Fibroblast of skin of left biceps (primary cell): ENCODE measurements around the gene PARD3B.
A peak's percentile ranks its signal among the peaks of the same experiment; 100 is the strongest.

Source experiments
- DNase-seq, 2 experiments: peaks; one replicate each; pipeline ENCODE4 v3.0.0-alpha.2; 2013; ENCODE audit warnings: low read depth in 2 of 2

The PARD3B gene

DNA sequence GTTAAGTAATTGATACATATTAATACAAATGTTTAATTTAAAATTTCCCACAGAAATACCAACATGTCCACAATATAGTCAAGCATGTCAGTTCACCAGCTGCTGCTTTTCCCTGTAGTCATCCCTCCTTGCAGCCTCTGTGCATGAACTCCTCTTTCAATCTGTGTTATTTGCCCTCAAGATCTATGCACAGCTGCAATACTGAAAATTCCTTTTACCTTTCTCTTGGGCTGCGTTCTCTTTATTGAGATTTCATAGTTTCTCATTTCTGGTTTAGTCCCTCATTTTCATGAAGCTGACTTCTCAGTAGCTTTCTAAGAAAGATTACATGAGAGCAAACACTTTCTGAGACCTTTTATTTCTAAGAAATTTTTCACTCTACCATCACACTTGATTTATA, 464.9 kb downstream of the PARD3B start:
- no peak for DNase-seq

- DNase-seq: no peak
Measured at GRCh38 chr2:205011031-205011430, 465.8 kb downstream of the PARD3B start.

DNA sequence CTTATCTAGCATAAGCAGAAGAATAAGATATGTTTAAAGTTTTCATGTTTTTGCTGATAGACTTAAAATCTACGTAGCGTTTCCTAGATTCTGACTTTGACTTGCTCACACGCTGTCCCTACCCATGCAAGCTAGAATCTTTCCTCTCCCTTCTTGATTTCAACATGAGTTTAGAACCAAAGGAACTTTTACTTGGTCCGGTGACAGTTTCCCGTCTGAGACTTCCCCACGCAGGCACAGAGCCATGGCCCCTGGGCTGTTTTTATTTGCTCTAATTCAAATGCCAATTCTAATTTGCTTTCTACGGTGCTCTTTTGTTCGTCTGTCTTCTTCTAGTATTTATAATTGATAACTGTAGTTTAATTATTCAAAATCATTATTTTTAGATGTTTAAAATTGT, 467.7 kb downstream of the PARD3B start:
- no peak for DNase-seq

DNA sequence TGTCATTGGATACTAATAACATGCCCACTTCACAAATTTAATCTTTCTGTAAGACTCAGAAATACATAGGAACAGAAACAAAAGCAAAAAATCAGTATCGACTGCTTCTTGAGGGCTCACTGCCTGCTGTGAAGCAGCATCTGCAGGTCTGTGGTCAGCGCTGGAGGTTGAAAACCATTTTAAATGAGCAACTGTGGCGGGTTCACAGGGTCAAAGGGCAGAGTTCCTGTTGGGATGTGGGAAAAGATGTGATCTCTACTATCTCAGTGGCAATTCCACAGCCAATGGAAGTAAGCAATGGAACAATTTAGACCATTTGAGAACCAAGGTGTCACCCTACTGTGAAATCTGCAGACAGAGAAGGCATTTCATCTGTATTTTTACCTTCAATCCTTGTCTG, 468.3 kb downstream of the PARD3B start:
- DNase-seq: no peak

- DNase-seq: no peak
Measured at GRCh38 chr2:205014201-205014600, 468.9 kb downstream of the PARD3B start.

- DNase-seq: no peak
Measured at GRCh38 chr2:205017381-205017780, 472.1 kb downstream of the PARD3B start.

- no peak for DNase-seq
Measured at GRCh38 chr2:205017912-205018311, 472.6 kb downstream of the PARD3B start.

- DNase-seq: no peak
Measured at GRCh38 chr2:205020673-205021072, 475.4 kb downstream of the PARD3B start.

GRCh38 chr2:205022841-205023240, 477.6 kb downstream of the PARD3B start:
- no peak for DNase-seq

GRCh38 chr2:205024822-205025518, 479.7 kb downstream of the PARD3B start:
- DNase-seq: peak; percentile 60 to 68

DNA sequence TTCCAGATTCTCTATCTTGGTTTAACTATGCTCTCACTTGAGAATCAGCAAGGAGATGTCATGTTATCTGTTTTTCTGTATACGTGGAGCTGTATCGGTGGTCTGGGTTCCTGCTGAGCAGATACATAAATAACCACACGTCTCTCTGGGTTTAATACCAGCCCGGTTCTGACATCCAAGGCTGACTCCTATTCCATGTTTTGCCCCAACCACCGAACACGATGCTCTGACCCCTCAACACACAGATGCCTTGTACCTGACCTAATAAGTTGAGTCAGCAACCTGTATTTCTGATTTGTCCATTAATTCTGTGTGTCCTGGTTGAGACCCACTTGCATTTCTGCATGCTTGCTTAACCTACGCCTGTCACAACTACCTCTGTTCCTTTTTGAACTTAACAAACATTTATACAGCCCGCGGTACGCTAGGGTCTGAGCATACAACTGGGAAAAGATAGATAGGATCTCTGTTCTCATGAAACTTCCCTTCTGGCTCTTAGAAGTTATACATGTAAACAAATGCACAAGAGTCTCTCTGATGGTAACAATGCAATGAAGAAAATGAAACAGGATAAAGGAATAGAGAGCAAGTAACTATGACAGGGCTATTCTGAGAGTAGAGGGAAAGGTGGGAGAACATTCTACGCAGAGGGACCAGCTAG, 480.4 kb downstream of the PARD3B start:
- no peak for DNase-seq

- no peak for DNase-seq
Measured at GRCh38 chr2:205030695-205031094, 485.4 kb downstream of the PARD3B start.

DNA sequence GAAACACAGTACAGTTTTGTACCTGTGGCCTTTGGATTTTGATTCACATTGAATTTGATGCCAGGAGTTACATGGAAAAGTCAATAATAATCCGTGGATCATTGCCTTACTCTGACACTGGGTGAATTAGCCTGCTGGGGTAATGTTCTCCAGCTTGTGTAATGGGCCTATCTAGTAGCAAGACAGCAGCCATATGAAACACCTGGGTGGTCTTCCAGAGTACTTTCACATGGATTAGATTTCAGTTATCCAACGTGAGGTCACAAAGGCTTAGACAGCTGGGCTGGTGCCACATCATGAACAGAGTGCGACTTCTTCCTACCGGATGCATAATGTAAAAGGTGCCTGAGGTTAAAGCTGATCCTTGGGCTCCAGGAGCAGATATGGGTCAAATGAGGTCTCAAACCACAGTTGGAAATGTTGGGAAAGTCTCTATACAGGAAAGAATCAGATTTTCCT, 486.8 kb downstream of the PARD3B start:
- DNase-seq: no peak

DNA sequence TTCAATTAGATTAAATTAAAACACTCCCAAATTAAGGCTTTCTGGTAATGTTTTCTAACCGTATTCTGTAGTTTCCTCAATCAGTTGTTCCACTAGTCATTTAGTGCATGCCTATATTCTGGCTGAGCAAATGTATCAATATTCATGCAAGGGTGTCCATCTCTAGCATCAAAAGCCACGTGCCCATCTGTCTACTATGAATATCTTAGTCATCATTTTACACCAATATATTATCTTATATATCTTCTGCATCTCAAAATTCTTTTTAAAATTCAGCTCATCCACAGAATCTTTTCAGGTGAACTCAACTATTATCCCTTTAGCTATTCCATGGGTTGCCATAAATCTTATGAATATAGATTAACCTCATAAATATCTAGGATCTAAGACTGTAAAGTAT, 488.2 kb downstream of the PARD3B start:
- DNase-seq: no peak

DNA sequence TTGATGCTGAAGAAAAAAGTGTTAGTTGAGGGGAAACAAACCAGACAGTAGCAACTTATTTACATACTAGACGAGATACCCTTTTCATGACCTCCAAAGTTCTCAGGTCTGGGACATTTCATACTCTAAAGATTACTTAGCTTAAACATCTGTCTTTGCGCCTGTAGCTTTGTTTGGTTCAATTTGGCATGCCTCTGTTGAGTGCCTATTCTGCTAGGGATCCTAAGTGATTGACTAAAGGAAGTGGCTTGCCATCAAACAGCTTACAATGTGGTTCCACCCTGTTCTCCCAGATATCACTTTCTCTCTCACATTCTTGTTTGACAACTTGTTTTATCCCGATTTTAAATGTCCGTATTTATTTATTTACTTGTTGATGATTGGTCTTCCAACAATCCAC, 488.8 kb downstream of the PARD3B start:
- no peak for DNase-seq

GRCh38 chr2:205040323-205040722, 495.0 kb downstream of the PARD3B start:
- no peak for DNase-seq

DNA sequence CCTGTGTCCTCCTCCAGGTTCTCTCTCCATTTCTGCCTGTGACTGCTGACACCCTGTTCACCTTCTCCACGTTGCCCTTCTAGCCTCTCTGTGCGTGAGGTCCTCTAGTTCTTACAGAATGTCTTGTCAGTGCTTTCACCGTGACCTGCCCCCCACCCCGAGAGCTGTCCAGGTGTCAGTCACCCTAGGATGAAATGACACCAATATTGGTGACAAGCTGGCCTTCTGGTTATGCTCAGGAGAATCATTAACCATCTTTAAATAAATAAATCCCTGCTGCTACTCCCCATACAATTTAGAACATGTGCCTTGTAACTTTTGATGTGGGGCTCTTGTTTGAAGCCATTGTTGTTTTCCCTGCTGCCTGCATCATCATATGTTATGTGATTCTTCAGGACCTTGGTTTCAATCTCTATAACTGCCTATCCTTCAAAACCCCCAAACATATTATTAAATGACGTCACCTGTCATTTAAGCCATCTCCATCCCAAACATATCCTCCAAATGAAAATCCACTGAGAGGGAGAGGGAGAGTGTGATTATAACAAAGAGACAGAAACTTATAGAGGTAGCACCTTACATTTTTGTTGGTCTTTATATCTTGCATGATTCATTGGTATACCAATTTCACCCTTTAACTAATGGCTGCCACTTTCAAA, 496.3 kb downstream of the PARD3B start:
- DNase-seq: no peak

- DNase-seq: no peak
Measured at GRCh38 chr2:205043285-205043684, 498.0 kb downstream of the PARD3B start.

DNA sequence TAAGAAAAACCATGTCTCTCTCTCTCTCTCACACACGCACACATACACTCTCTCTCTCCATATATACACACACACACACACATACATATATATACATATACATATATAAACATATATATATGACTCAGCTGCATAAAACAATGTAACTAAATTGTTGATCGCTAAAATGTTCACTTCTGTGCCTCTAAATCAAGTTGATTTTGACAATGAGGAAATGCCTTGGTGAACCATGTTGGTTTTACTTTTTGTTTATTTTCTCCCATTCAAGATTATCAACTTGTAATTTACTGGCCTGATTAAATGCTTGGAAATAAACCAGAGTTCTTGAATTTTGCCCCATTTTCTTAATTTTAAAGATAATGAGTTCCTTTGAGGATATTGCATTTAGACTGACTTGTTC, 500.4 kb downstream of the PARD3B start:
- no peak for DNase-seq

- no peak for DNase-seq
Measured at GRCh38 chr2:205047273-205047839, 502.1 kb downstream of the PARD3B start.

DNA sequence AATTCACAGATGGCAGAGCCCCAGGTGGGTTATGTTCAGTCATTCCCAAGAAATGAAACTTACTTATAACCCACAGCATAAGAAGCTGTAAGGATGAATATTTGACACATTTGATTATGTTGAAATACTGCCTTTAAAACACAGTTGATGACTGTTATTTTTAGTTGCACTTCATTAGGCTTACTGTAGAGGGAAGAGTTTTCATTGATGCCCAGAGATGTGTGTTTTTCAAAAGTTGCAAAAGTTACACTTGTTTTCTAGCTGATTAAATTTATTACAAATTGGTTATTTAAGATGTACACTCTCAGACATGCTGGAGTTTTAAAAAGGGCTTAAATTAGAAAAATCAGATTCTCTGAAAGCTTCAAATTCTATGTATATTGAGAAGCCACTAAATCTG, 506.1 kb downstream of the PARD3B start:
- DNase-seq: no peak

- no peak for DNase-seq
Measured at GRCh38 chr2:205052781-205053180, 507.5 kb downstream of the PARD3B start.
